ENCODE measurements around the gene SLC16A3. TPM values are rescaled to one million over a fixed set of nuclear protein-coding genes. Genes with fewer than 3 reads are reported as not detected.
A peak's percentile ranks its signal among the peaks of the same experiment; 100 is the strongest.

The SLC16A3 gene
- total and polyA plus RNA-seq, 9 of the 15 experiments (the other 6 are each of a cell fraction or from before 2014, with no cell fraction given), result 0.11 to 5.4 (median 1.2) TPM; not detected in 2

GRCh38 chr17:82213251-82214011 is 15.4 kb upstream of the SLC16A3 start:
- peak; percentile 35 for ATAC-seq
- TSS peak; percentile 80 for BruUV-seq (replicated peaks)
- peak; percentile 73 for FAIRE-seq
- H3K27me3 ChIP-seq (ENCODE audit: control insufficient read depth in 2 of 2, insufficient read depth in 2 of 2, low read length in 2 of 2), result no peaks in the 10 kb centered on the region
- ChIA-PET CTCF (ENCODE audit: low intra/inter-chr PET ratio) (no interaction called here), POLR2A (interaction anchor here (0.6 to 3.0 kb wide), 4 partner anchors 12 to 244 kb away, joined by 3 to 11 read pairs (median 4); no protein-coding TSS in a partner anchor)
- peaks cover 52 to 56% of the 10 kb centered on the region in 2 experiments for H3K4me1 ChIP-seq (replicated peaks in 1 of 2; ENCODE audit: control insufficient read depth in 2 of 2, insufficient read depth in 2 of 2, low read length in 2 of 2)
- peak overlapping the region; percentile 84 for H2AFZ ChIP-seq (ENCODE audit: low read depth, low read length)
- peak overlapping the region; percentile 81 for H3K4me2 ChIP-seq (ENCODE audit: insufficient read depth, low read length)
- peak overlapping the region; percentile 91 to 94 for H3K9ac ChIP-seq (ENCODE audit: insufficient read depth in 1 of 2, low read depth in 2 of 2, low read length in 2 of 2)
- H3K36me3 ChIP-seq (ENCODE audit: control insufficient read depth, insufficient read depth, low read length), result no peaks in the 10 kb centered on the region
- H3K79me2 ChIP-seq (ENCODE audit: control insufficient read depth, insufficient read depth, low read length), result peaks cover 26% of the 10 kb centered on the region
- peak overlapping the region; percentile 94 for H3K4me3 ChIP-seq
- no peaks in the 10 kb centered on the region for H3K9me3 ChIP-seq (replicated peaks; ENCODE audit: control insufficient read depth, insufficient read depth, low read depth, low read length)
- H3K27ac ChIP-seq (ENCODE audit: extremely low read depth, low read depth, low read length), result peak overlapping the region; percentile 95
- in situ Hi-C loops (cut with MboI), result no loop called here
- H3K9me1 ChIP-seq (ENCODE audit: control insufficient read depth, insufficient read depth, low read length), result no peaks in the 10 kb centered on the region
- DNase-seq (ENCODE audit: extremely low read depth in 1 of 4, low spot score in 3 of 4), result peak; percentile 58 to 74 (median 65)
- intact Hi-C loops (cut with micrococcal nuclease), result no loop called here
- 5% methylated on average over 19 of the region's 37 CpGs for WGBS (ENCODE audit: insufficient coverage, low coverage, missing lambda C conversion rate)
- no peaks in the 10 kb centered on the region for H4K20me1 ChIP-seq (replicated peaks; ENCODE audit: control insufficient read depth, insufficient read depth, low read length)
- TF ChIP-seq, protein P1, sequence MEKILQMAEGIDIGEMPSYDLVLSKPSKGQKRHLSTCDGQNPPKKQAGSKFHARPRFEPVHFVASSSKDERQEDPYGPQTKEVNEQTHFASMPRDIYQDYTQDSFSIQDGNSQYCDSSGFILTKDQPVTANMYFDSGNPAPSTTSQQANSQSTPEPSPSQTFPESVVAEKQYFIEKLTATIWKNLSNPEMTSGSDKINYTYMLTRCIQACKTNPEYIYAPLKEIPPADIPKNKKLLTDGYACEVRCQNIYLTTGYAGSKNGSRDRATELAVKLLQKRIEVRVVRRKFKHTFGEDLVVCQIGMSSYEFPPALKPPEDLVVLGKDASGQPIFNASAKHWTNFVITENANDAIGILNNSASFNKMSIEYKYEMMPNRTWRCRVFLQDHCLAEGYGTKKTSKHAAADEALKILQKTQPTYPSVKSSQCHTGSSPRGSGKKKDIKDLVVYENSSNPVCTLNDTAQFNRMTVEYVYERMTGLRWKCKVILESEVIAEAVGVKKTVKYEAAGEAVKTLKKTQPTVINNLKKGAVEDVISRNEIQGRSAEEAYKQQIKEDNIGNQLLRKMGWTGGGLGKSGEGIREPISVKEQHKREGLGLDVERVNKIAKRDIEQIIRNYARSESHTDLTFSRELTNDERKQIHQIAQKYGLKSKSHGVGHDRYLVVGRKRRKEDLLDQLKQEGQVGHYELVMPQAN (IDR thresholded peaks at IDR 0.05; ENCODE audit: borderline replicate concordance), result peak; percentile 43; the same call in 1 of the 2 replicates
- 0 out of 2 replicates have a peak, but pooled peaks have one; percentile 22 for TF ChIP-seq POLR2A (conservative IDR thresholded peaks at IDR 0.05)
- TF ChIP-seq, protein P2, sequence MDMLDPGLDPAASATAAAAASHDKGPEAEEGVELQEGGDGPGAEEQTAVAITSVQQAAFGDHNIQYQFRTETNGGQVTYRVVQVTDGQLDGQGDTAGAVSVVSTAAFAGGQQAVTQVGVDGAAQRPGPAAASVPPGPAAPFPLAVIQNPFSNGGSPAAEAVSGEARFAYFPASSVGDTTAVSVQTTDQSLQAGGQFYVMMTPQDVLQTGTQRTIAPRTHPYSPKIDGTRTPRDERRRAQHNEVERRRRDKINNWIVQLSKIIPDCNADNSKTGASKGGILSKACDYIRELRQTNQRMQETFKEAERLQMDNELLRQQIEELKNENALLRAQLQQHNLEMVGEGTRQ (CRISPR knock-in tag; IDR thresholded peaks at IDR 0.05), result peak; percentile 78
- TF ChIP-seq, protein P3, sequence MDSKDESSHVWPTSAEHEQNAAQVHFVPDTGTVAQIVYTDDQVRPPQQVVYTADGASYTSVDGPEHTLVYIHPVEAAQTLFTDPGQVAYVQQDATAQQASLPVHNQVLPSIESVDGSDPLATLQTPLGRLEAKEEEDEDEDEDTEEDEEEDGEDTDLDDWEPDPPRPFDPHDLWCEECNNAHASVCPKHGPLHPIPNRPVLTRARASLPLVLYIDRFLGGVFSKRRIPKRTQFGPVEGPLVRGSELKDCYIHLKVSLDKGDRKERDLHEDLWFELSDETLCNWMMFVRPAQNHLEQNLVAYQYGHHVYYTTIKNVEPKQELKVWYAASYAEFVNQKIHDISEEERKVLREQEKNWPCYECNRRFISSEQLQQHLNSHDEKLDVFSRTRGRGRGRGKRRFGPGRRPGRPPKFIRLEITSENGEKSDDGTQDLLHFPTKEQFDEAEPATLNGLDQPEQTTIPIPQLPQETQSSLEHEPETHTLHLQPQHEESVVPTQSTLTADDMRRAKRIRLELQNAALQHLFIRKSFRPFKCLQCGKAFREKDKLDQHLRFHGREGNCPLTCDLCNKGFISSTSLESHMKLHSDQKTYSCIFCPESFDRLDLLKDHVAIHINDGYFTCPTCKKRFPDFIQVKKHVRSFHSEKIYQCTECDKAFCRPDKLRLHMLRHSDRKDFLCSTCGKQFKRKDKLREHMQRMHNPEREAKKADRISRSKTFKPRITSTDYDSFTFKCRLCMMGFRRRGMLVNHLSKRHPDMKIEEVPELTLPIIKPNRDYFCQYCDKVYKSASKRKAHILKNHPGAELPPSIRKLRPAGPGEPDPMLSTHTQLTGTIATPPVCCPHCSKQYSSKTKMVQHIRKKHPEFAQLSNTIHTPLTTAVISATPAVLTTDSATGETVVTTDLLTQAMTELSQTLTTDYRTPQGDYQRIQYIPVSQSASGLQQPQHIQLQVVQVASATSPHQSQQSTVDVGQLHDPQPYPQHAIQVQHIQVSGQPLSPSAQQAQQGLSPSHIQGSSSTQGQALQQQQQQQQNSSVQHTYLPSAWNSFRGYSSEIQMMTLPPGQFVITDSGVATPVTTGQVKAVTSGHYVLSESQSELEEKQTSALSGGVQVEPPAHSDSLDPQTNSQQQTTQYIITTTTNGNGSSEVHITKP (IDR thresholded peaks at IDR 0.05; ENCODE audit: partially characterized antibody), result peak; percentile 18
- TF ChIP-seq POLR2G (IDR thresholded peaks at IDR 0.05; ENCODE audit: low read depth, low read length), result peak; percentile 3
- TF ChIP-seq CBX1 (IDR thresholded peaks at IDR 0.05; ENCODE audit: low read depth), result peak; percentile 17; the same call in 1 of the 2 replicates
- TF ChIP-seq ADNP (tag; IDR thresholded peaks at IDR 0.05), result no peak
- TF ChIP-seq HDAC1 (IDR thresholded peaks at IDR 0.05), result peak in 1 of 2 experiments; percentile 60; a peak in 1 of 4 replicates
- TF ChIP-seq, protein P4, sequence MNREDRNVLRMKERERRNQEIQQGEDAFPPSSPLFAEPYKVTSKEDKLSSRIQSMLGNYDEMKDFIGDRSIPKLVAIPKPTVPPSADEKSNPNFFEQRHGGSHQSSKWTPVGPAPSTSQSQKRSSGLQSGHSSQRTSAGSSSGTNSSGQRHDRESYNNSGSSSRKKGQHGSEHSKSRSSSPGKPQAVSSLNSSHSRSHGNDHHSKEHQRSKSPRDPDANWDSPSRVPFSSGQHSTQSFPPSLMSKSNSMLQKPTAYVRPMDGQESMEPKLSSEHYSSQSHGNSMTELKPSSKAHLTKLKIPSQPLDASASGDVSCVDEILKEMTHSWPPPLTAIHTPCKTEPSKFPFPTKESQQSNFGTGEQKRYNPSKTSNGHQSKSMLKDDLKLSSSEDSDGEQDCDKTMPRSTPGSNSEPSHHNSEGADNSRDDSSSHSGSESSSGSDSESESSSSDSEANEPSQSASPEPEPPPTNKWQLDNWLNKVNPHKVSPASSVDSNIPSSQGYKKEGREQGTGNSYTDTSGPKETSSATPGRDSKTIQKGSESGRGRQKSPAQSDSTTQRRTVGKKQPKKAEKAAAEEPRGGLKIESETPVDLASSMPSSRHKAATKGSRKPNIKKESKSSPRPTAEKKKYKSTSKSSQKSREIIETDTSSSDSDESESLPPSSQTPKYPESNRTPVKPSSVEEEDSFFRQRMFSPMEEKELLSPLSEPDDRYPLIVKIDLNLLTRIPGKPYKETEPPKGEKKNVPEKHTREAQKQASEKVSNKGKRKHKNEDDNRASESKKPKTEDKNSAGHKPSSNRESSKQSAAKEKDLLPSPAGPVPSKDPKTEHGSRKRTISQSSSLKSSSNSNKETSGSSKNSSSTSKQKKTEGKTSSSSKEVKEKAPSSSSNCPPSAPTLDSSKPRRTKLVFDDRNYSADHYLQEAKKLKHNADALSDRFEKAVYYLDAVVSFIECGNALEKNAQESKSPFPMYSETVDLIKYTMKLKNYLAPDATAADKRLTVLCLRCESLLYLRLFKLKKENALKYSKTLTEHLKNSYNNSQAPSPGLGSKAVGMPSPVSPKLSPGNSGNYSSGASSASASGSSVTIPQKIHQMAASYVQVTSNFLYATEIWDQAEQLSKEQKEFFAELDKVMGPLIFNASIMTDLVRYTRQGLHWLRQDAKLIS (CRISPR knock-in tag; IDR thresholded peaks at IDR 0.05), result 0 out of 2 replicates have a peak, but pooled peaks have one; percentile 19
- peak; percentile 90 for TF ChIP-seq EGR1 (conservative IDR thresholded peaks at IDR 0.05)
